Mesenchymal stem cell (in vitro differentiated cells and primary cell): ENCODE data around the gene DAG1.

Experiments
- DNase-seq: peaks from one replicate; pipeline ENCODE4 v3.0.0-alpha.2; 2013
- H2AFZ ChIP-seq: one replicate; pipeline ENCODE4 v1.6.1; 2013; ENCODE audit warnings: low read depth, mild to moderate bottlenecking, control low read depth, inconsistent platforms, low read length, moderate library complexity
- H2AK5ac ChIP-seq: 2 replicates; pipeline ENCODE4 v1.6.1; 2013; ENCODE audit warnings: low read length, moderate library complexity, mild to moderate bottlenecking, inconsistent platforms; ENCODE audit not compliant: severe bottlenecking
- H2BK120ac ChIP-seq: one replicate; pipeline ENCODE4 v1.6.1; 2013; ENCODE audit warnings: low read depth, mild to moderate bottlenecking, inconsistent platforms, low read length, moderate library complexity
- H2BK12ac ChIP-seq, 2 experiments: one replicate each; pipeline ENCODE4 v1.6.1; 2013; ENCODE audit warnings: inconsistent platforms in 2 of 2, low read length in 2 of 2, mild to moderate bottlenecking in 2 of 2, moderate library complexity in 2 of 2, control low read depth in 1 of 2
- H2BK15ac ChIP-seq: one replicate; pipeline ENCODE4 v1.6.1; 2013; ENCODE audit warnings: mild to moderate bottlenecking, low read depth, inconsistent platforms; ENCODE audit not compliant: poor library complexity, severe bottlenecking
- H2BK5ac ChIP-seq: 2 replicates; pipeline ENCODE4 v1.6.1; 2013; ENCODE audit warnings: low read depth, mild to moderate bottlenecking, low read length, control low read depth, inconsistent platforms; ENCODE audit not compliant: poor library complexity, severe bottlenecking
- H3K14ac ChIP-seq, 2 experiments: one replicate each; pipeline ENCODE4 v1.6.1; 2013; ENCODE audit warnings: inconsistent platforms in 2 of 2, low read length in 2 of 2, control low read depth in 1 of 2, mild to moderate bottlenecking in 1 of 2, moderate library complexity in 1 of 2
- H3K18ac ChIP-seq, 2 experiments: one replicate each; pipeline ENCODE4 v1.6.1; 2013; ENCODE audit warnings: inconsistent platforms in 2 of 2, low read length in 2 of 2, control low read depth in 1 of 2, low read depth in 1 of 2, mild to moderate bottlenecking in 1 of 2
- H3K23ac ChIP-seq, 2 experiments: one replicate each; pipeline ENCODE4 v1.6.1; 2013; ENCODE audit warnings: inconsistent platforms in 2 of 2, low read length in 2 of 2, mild to moderate bottlenecking in 2 of 2, moderate library complexity in 2 of 2, control low read depth in 1 of 2
- H3K27ac ChIP-seq: 2 replicates; pipeline ENCODE4 v1.5.1; 2013; ENCODE audit warnings: mild to moderate bottlenecking, moderate library complexity, low read length, control low read depth, inconsistent platforms; ENCODE audit not compliant: poor library complexity, severe bottlenecking
- H3K27me3 ChIP-seq, 2 experiments: 2 replicates each; pipeline versions ENCODE4 v1.6.1 to v1.7.0; 2013; ENCODE audit warnings: low read length in 2 of 2, mild to moderate bottlenecking in 2 of 2, moderate library complexity in 2 of 2, control low read depth in 1 of 2, inconsistent platforms in 1 of 2; ENCODE audit not compliant: control insufficient read depth in 1 of 2, insufficient read depth in 1 of 2
- H3K36me3 ChIP-seq, 2 experiments: 2 replicates each; pipeline versions ENCODE4 v1.6.1 to v1.7.0; 2013; ENCODE audit warnings: low read length in 2 of 2, control low read depth in 1 of 2, inconsistent platforms in 1 of 2, low read depth in 1 of 2, mild to moderate bottlenecking in 1 of 2; ENCODE audit not compliant: insufficient read depth in 2 of 2, control insufficient read depth in 1 of 2
- H3K4ac ChIP-seq, 2 experiments: one replicate each; pipeline ENCODE4 v1.6.1; 2013; ENCODE audit warnings: inconsistent platforms in 2 of 2, low read length in 2 of 2, mild to moderate bottlenecking in 2 of 2, moderate library complexity in 2 of 2, control low read depth in 1 of 2, low read depth in 1 of 2
- H3K4me1 ChIP-seq: 2 replicates; pipeline ENCODE4 v1.6.1; 2013; ENCODE audit warnings: low read depth, low read length, control low read depth; ENCODE audit not compliant: control insufficient read depth, insufficient read depth
- H3K4me2 ChIP-seq: 2 replicates; pipeline ENCODE4 v1.6.1; 2013; ENCODE audit warnings: low read length, mild to moderate bottlenecking, inconsistent platforms; ENCODE audit not compliant: poor library complexity, severe bottlenecking
- H3K4me3 ChIP-seq, 2 experiments: 2 replicates each; pipeline versions ENCODE4 v1.5.1 to v1.7.0; 2013; ENCODE audit warnings: low read length in 2 of 2, mild to moderate bottlenecking in 2 of 2, control low read depth in 1 of 2, low read depth in 1 of 2; ENCODE audit not compliant: insufficient read depth in 1 of 2
- H3K79me1 ChIP-seq: replicated peaks from 2 replicates; pipeline ENCODE4 v1.6.1; 2013; ENCODE audit warnings: mild to moderate bottlenecking, control low read depth, low read length, inconsistent platforms; ENCODE audit not compliant: poor library complexity, severe bottlenecking
- H3K9ac ChIP-seq: 2 replicates; pipeline ENCODE4 v1.7.0; 2013; ENCODE audit warnings: mild to moderate bottlenecking, low read length, moderate library complexity
- H3K9me3 ChIP-seq: 2 replicates; pipeline ENCODE4 v1.7.0; 2013; ENCODE audit warnings: mild to moderate bottlenecking, low read length; ENCODE audit not compliant: control insufficient read depth
- H4K8ac ChIP-seq: one replicate; pipeline ENCODE4 v1.6.1; 2013; ENCODE audit warnings: inconsistent platforms, mild to moderate bottlenecking, low read length, moderate library complexity
- H4K91ac ChIP-seq: one replicate; pipeline ENCODE4 v1.6.1; 2013; ENCODE audit warnings: mild to moderate bottlenecking, low read length, inconsistent platforms
- WGBS: methylation state at CpG from one replicate; pipeline ENCODE4 v1.1.7; 2013; ENCODE audit warnings: mixed read lengths; 5-methylcytosine and 5-hydroxymethylcytosine counted together

Gene DAG1

GRCh38 chr3:49563040-49563578 is 93.0 kb downstream of the DAG1 start:
- no peaks in the 10 kb centered on the region for H3K4me1 ChIP-seq
- peaks cover 39 to 46% of the 10 kb centered on the region in 2 experiments for H3K27me3 ChIP-seq
- H3K36me3 ChIP-seq: no peaks in the 10 kb centered on the region
- DNase-seq: no peak
- no peaks in the 10 kb centered on the region for H3K79me1 ChIP-seq
- no peak overlapping the region for H3K27ac ChIP-seq
- no peaks in the 10 kb centered on the region for H3K9me3 ChIP-seq
- H3K18ac ChIP-seq: no peak overlapping the region
- H2BK15ac ChIP-seq: no peak overlapping the region
- H3K14ac ChIP-seq: no peak overlapping the region
- no peak overlapping the region for H4K91ac ChIP-seq
- no peak overlapping the region for H2AK5ac ChIP-seq
- WGBS: 42% methylated on average over 4 of the region's 4 CpGs
- no peak overlapping the region for H2BK120ac ChIP-seq
- H3K9ac ChIP-seq: no peak overlapping the region
- no peak overlapping the region for H4K8ac ChIP-seq
- H3K4me3 ChIP-seq: no peak overlapping the region
- H2AFZ ChIP-seq: no peak overlapping the region
- H3K4me2 ChIP-seq: no peak overlapping the region
- H2BK12ac ChIP-seq: no peak overlapping the region
- no peak overlapping the region for H3K4ac ChIP-seq
- H3K23ac ChIP-seq: no peak overlapping the region
- no peak overlapping the region for H2BK5ac ChIP-seq

GRCh38 chr3:49563766-49564165 is 93.7 kb downstream of the DAG1 start:
- Histone ChIP-seq H3K4me3 (no peak overlapping the region), H2AFZ (no peak overlapping the region), H2AK5ac (no peak overlapping the region), H3K36me3 (no peaks in the 10 kb centered on the region), H3K23ac (no peak overlapping the region), H3K27me3 (peaks cover 40 to 42% of the 10 kb centered on the region in 2 experiments), H3K4me2 (no peak overlapping the region), H3K18ac (no peak overlapping the region), H3K9ac (no peak overlapping the region), H3K27ac (no peak overlapping the region), H2BK120ac (no peak overlapping the region), H4K91ac (no peak overlapping the region), H3K4ac (no peak overlapping the region), H3K79me1 (no peaks in the 10 kb centered on the region), H2BK12ac (no peak overlapping the region), H2BK5ac (no peak overlapping the region), H3K14ac (no peak overlapping the region), H3K4me1 (no peaks in the 10 kb centered on the region), H3K9me3 (no peaks in the 10 kb centered on the region), H4K8ac (no peak overlapping the region), H2BK15ac (no peak overlapping the region)
- no peak for DNase-seq
- WGBS: 92% methylated on average over 4 of the region's 4 CpGs

DNA sequence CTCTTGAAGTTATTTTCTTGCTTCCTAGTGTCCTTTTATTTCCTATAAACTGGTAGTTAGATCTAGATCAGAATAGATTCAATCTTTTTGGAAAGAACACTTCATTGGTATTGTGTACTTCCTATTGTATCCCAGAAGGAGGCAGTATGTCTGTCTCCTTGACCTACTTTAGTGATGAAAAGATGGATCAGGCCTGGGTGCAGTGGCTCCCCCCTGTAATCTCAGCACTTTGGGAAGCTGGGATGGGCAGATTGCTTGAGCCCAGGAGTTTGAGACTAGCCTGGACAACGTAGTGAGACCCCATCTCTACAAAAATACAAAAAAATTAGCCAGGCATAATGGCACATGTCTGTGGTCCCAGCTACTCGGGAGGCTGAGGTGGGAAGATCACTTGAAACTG is 96.2 kb downstream of the DAG1 start:
- H2BK120ac ChIP-seq: no peak overlapping the region
- no peak overlapping the region for H3K18ac ChIP-seq
- no peak overlapping the region for H3K4ac ChIP-seq
- H3K4me2 ChIP-seq: no peak overlapping the region
- H2BK5ac ChIP-seq: no peak overlapping the region
- WGBS: 46% methylated on average over 1 of the region's 2 CpGs
- H3K23ac ChIP-seq: no peak overlapping the region
- no peak overlapping the region for H2AFZ ChIP-seq
- H3K9me3 ChIP-seq: no peaks in the 10 kb centered on the region
- H3K27ac ChIP-seq: no peak overlapping the region
- H2BK15ac ChIP-seq: no peak overlapping the region
- peaks cover 49 to 55% of the 10 kb centered on the region in 2 experiments for H3K27me3 ChIP-seq
- no peak overlapping the region for H2BK12ac ChIP-seq
- H3K14ac ChIP-seq: no peak overlapping the region
- no peak overlapping the region for H3K9ac ChIP-seq
- no peaks in the 10 kb centered on the region for H3K79me1 ChIP-seq
- H4K91ac ChIP-seq: no peak overlapping the region
- no peak for DNase-seq
- H3K4me1 ChIP-seq: no peaks in the 10 kb centered on the region
- no peak overlapping the region for H4K8ac ChIP-seq
- H2AK5ac ChIP-seq: no peak overlapping the region
- H3K36me3 ChIP-seq: no peaks in the 10 kb centered on the region
- H3K4me3 ChIP-seq: no peak overlapping the region

DNA sequence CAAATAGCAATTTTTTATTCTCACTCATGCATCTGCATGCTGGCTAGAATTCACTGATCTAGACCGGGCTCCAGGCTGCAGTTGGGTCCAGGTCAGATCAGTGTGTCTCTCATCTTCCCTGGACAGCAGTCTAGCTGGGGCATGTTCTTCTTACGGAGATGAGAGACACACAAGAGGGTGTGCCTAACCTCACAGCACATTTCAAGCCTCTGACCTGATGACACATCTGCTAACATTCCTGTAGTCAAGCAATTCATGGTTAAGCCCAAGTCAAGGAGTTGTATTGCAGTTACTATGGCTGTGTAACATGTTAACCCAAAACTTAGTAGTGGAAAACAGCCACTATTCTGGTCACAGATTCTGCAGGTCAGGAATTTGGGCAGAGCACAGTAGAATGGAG is 97.3 kb downstream of the DAG1 start:
- Histone ChIP-seq H3K9ac (no peak overlapping the region), H3K18ac (no peak overlapping the region), H3K4me2 (no peak overlapping the region), H3K27ac (no peak overlapping the region), H3K4me3 (no peak overlapping the region), H2BK120ac (no peak overlapping the region), H3K9me3 (no peaks in the 10 kb centered on the region), H2AK5ac (no peak overlapping the region), H4K91ac (no peak overlapping the region), H2BK5ac (no peak overlapping the region), H3K79me1 (no peaks in the 10 kb centered on the region), H3K4me1 (no peaks in the 10 kb centered on the region), H2BK15ac (no peak overlapping the region), H2BK12ac (no peak overlapping the region), H3K27me3 (peaks cover 52 to 53% of the 10 kb centered on the region in 2 experiments), H3K36me3 (no peaks in the 10 kb centered on the region), H3K4ac (no peak overlapping the region), H3K14ac (no peak overlapping the region), H4K8ac (no peak overlapping the region), H2AFZ (no peak overlapping the region), H3K23ac (no peak overlapping the region)
- 38% methylated on average over 2 of the region's 2 CpGs for whole genome bisulfite sequencing
- DNase-seq: no peak
